Measurements from ENCODE around the gene FOSL1.

DNA sequence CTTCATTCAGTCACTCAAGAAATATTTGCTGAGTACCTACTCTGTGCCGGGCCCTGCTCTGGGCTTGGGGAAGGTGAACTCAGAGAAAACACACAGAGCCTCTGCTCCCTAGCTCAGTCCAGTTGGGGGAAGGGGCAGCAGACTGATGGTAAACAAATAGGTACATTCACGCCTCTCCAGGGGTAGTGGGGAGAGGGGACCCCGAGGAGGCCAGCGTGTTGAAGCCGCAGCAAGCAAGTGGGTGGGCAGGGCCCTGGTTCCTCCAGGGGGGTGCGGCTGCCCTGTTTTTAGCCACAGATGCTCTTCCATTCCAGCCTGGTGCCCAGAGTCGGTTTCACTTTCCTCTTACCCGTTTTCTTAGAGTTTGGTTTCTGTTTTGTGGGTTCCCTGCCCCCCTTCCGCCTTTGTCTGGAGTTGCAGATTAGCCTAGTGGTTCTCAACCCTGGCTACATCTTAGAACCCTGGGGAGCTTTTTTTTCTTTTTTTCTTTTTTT is 27.8 kb upstream of the FOSL1 start:
- TF ChIP-seq POLR2A (IDR thresholded peaks at IDR 0.05; ENCODE audit: low read depth), result no peak
- TF ChIP-seq, protein P1, sequence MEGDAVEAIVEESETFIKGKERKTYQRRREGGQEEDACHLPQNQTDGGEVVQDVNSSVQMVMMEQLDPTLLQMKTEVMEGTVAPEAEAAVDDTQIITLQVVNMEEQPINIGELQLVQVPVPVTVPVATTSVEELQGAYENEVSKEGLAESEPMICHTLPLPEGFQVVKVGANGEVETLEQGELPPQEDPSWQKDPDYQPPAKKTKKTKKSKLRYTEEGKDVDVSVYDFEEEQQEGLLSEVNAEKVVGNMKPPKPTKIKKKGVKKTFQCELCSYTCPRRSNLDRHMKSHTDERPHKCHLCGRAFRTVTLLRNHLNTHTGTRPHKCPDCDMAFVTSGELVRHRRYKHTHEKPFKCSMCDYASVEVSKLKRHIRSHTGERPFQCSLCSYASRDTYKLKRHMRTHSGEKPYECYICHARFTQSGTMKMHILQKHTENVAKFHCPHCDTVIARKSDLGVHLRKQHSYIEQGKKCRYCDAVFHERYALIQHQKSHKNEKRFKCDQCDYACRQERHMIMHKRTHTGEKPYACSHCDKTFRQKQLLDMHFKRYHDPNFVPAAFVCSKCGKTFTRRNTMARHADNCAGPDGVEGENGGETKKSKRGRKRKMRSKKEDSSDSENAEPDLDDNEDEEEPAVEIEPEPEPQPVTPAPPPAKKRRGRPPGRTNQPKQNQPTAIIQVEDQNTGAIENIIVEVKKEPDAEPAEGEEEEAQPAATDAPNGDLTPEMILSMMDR (IDR thresholded peaks at IDR 0.05), result no peak
- no peak for TF ChIP-seq EP300 (IDR thresholded peaks at IDR 0.05)
